Measurements from ENCODE around the gene OSBPL2. TPM values are rescaled to one million over a fixed set of nuclear protein-coding genes. Genes with fewer than 3 reads are reported as not detected.

Gene OSBPL2
- total RNA-seq, 2 experiments from 2014 or later, result 30.2 to 30.9 TPM

DNA sequence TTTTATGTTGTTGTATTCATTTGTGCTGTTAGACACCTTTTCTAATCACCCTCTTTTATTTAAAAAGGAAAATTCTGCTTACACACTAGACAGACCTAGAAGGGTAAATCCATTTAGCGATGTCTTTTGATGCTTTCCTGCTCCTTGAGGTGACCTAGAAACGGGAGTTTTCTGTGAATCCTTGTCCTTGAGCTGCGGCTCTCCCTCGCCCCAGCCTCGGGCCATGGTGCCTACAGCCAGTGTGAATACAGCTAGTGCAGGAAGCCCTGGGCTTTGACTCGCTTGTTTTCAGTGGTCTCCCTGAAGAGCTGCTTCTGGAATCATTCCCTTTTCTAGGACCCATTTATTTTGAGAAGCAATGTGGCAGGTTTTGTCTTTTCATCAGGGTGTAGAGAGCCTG is 46.8 kb downstream of the OSBPL2 start:
- no peak for DNase-seq
- Mint-ChIP-seq H3K9me3 (no peaks in the 10 kb centered on the region), H3K27ac (no peak overlapping the region), H3K27me3 (no peaks in the 10 kb centered on the region), H3K4me1 (no peaks in the 10 kb centered on the region), H3K36me3 (ENCODE audit: low read depth) (peaks cover 7% of the 10 kb centered on the region), H3K4me3 (no peak overlapping the region)
- ChIA-PET POLR2A (no interaction called here), CTCF (interaction anchor here (2.2 kb wide), 1 partner anchor 17 kb away, joined by 6 read pairs; the partner anchor contains the start of gene ADRM1)

DNA sequence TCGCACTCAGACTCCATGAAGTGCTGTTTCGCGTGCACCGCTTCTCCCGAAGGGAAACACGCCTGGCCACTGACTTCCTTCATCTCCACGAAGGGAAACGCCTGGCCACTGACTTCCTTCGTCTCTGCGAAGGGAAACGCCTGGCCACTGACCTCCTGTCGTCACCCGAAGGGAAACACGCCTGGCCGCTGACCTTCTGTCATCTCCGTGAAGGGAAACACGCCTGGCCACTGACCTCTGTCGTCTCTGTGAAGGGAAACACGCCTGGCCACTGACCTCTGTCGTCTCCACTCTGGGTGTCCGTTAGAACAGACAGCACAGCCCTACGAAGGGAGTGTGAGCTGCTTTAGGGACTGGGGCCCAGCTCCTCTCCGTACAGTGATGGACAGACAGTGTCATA is 47.4 kb downstream of the OSBPL2 start:
- H3K27ac Mint-ChIP-seq, result no peak overlapping the region
- POLR2A ChIA-PET, result no interaction called here
- CTCF ChIA-PET, result interaction anchor here (2.2 kb wide), 1 partner anchor 17 kb away, joined by 6 read pairs; the partner anchor contains the start of gene ADRM1
- H3K36me3 Mint-ChIP-seq (ENCODE audit: low read depth), result peaks cover 7% of the 10 kb centered on the region
- H3K9me3 Mint-ChIP-seq, result no peaks in the 10 kb centered on the region
- DNase-seq, result no peak
- no peaks in the 10 kb centered on the region for H3K4me1 Mint-ChIP-seq
- no peak overlapping the region for H3K4me3 Mint-ChIP-seq
- no peaks in the 10 kb centered on the region for H3K27me3 Mint-ChIP-seq

DNA sequence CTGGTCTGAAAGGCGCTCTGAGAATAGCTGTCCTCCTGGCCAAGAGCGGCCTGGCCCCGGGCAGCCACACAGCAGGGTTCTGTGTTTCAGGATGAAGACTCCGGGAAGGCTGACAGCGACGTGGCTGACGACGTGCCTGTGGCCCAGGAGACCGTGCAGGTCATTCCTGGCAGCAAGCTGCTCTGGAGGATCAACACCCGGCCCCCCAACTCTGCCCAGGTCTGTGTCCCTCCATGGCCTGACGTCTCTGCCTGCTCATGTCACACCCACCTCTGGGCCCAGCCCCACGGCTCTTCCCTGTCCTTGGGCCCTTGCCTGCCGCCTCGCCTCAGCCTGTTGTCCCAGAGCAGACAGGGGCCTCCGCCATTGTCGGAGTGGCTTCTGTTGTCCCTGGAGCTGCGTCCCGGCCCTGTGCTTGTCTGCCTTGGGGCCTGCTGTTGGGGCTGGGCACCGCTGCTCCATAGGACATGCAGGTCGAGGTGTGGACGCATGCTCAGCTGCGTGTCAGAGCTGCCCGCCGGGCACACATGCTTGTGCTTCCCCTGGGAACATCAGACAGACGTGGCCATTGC is 48.3 kb downstream of the OSBPL2 start:
- Mint-ChIP-seq H3K4me1 (peaks cover 2% of the 10 kb centered on the region), H3K4me3 (no peak overlapping the region), H3K36me3 (ENCODE audit: low read depth) (peaks cover 7% of the 10 kb centered on the region), H3K27me3 (no peaks in the 10 kb centered on the region), H3K27ac (no peak overlapping the region), H3K9me3 (no peaks in the 10 kb centered on the region)
- DNase-seq, result no peak
- POLR2A ChIA-PET, result no interaction called here
- CTCF ChIA-PET, result interaction anchor here (2.2 kb wide), 1 partner anchor 16 kb away, joined by 6 read pairs; the partner anchor contains the start of gene ADRM1

DNA sequence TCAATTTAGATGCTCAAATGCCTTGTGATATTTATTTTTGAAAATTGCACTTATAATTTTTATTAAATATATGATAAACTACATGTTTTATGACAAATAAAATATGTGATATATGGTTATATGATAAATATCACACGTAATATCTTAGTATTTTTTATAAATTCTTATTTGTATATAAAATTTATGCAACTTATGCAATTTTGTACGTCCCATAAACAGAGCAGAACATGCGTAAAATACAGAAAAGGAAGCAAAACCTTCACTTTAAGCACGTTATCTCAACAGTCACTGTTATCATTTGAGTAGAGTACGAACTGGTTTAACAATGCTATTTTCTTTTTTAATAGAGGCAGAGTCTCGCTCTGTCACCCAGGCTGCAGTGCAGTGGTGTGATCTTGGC is 48.8 kb downstream of the OSBPL2 start:
- peaks cover 3% of the 10 kb centered on the region for H3K36me3 Mint-ChIP-seq (ENCODE audit: low read depth)
- ChIA-PET CTCF (no interaction called here), POLR2A (no interaction called here)
- no peak overlapping the region for H3K4me3 Mint-ChIP-seq
- H3K9me3 Mint-ChIP-seq, result no peaks in the 10 kb centered on the region
- no peak overlapping the region for H3K27ac Mint-ChIP-seq
- no peak for DNase-seq
- no peaks in the 10 kb centered on the region for H3K27me3 Mint-ChIP-seq
- peaks cover 5% of the 10 kb centered on the region for H3K4me1 Mint-ChIP-seq

DNA sequence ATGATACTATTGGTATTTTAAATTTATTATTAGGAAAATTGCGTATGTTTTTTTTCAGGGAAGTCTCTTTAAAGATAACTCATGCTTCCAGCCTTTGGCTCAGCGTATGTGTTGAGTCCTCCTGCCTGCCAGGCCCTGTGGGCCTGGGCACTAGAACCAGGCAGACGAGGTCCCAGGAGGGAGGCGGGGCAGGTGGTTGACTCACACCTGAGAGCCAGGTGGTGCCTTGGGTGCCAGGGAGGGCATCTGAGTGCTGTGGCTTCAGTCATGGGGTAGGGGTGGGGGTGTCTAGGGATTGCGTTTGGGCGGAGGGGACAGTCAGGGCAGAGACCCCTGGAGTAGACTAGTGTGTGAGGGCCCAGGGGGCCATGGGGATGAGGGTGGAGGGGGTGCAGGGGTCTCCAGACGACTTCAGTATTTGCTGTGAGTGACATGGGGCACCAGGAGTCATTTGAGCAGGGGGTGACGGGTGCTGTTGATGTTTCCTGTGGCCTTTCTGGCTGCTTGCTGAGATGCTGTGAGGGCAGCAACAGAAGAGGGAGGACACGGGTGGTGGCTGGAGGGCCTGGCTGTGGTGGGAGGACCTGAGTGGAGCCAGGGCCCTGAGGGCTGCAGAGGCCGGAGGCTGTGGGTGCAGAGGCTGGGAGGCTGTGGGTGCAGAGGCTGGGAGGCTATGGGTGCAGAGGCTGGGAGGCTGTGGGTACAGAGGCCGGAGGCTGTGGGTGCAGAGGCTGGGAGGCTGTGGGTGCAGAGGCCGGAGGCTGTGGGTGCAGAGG is 49.6 kb downstream of the OSBPL2 start:
- Mint-ChIP-seq H3K27ac (peak overlapping the region; percentile 74), H3K4me3 (no peak overlapping the region), H3K27me3 (no peaks in the 10 kb centered on the region), H3K36me3 (ENCODE audit: low read depth) (peaks cover 3% of the 10 kb centered on the region), H3K4me1 (peaks cover 8% of the 10 kb centered on the region), H3K9me3 (no peaks in the 10 kb centered on the region)
- no peak for DNase-seq
- CTCF ChIA-PET, result no interaction called here
- POLR2A ChIA-PET, result no interaction called here

DNA sequence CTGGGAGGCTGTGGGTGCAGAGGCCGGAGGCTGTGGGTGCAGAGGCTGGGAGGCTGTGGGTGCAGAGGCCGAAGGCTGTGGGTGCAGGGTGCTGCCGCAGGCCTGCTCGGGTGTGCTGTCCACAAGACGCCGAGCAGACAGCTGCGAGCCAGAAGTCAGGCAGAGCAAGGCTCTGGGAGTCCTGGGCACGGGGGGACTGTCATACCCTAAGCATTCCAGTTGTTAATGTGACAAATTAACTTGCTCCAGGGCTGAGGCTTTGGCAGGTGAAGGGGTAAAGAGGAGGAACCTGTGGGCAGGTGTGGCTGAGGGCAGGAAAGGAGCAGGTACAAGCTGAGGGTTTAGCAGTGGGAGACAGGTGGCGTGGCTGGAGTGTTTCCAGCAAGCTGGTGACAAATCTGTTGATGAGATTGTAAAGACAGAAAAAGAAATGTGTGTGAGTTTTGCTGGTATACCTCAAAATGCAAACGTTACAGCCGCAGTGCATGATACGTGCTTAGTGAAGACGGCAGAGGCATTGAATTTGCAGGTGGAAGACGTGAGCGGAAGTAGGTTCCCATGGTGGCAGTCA is 50.3 kb downstream of the OSBPL2 start:
- Mint-ChIP-seq H3K27me3 (no peaks in the 10 kb centered on the region), H3K4me3 (no peak overlapping the region), H3K4me1 (peaks cover 8% of the 10 kb centered on the region), H3K9me3 (no peaks in the 10 kb centered on the region), H3K27ac (no peak overlapping the region), H3K36me3 (ENCODE audit: low read depth) (peaks cover 3% of the 10 kb centered on the region)
- DNase-seq, result no peak
- ChIA-PET POLR2A (no interaction called here), CTCF (no interaction called here)

DNA sequence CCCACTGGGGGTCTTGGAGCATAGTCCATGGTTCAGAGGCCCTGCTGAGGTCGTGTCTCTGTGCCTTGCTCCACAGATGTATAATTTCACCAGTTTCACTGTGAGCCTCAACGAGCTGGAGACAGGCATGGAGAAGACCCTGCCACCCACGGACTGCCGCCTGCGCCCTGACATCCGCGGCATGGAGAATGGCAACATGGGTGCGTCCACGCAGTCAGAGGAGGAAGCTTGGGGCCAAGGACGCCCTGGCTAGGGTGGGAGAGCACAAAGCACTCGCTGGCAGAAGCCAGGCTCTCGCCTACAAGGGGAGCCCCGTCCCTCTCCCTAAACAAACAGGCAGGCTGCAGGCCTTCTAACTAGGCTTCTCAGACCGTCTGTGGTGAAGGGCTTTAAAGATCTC is 50.8 kb downstream of the OSBPL2 start:
- Mint-ChIP-seq H3K9me3 (no peaks in the 10 kb centered on the region), H3K27ac (no peak overlapping the region), H3K4me3 (no peak overlapping the region), H3K4me1 (peaks cover 8% of the 10 kb centered on the region), H3K36me3 (ENCODE audit: low read depth) (peaks cover 3% of the 10 kb centered on the region), H3K27me3 (no peaks in the 10 kb centered on the region)
- POLR2A ChIA-PET, result no interaction called here
- CTCF ChIA-PET, result no interaction called here
- DNase-seq, result no peak

DNA sequence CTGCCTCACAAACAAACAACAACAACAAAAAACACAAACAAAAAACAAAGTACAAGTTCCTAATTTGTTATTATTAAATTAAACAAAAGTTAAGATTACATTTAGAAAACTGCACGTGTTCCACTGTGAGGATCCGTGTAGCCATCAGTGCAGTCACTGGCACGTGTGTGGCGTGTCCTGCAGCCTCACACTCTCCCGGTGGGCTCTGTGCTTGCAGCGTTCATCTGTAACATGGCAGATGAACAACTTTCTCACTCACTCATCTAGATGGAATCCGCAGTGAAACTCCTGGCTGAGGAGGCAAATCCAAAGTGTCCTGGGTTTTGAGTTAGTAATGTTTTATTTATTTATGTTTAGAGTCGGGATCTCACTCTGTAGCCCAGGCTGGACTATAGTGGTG is 51.6 kb downstream of the OSBPL2 start:
- Mint-ChIP-seq H3K27ac (no peak overlapping the region), H3K9me3 (no peaks in the 10 kb centered on the region), H3K36me3 (ENCODE audit: low read depth) (peaks cover 3% of the 10 kb centered on the region), H3K4me3 (no peak overlapping the region), H3K27me3 (no peaks in the 10 kb centered on the region), H3K4me1 (peaks cover 8% of the 10 kb centered on the region)
- DNase-seq, result no peak
- ChIA-PET CTCF (no interaction called here), POLR2A (no interaction called here)

DNA sequence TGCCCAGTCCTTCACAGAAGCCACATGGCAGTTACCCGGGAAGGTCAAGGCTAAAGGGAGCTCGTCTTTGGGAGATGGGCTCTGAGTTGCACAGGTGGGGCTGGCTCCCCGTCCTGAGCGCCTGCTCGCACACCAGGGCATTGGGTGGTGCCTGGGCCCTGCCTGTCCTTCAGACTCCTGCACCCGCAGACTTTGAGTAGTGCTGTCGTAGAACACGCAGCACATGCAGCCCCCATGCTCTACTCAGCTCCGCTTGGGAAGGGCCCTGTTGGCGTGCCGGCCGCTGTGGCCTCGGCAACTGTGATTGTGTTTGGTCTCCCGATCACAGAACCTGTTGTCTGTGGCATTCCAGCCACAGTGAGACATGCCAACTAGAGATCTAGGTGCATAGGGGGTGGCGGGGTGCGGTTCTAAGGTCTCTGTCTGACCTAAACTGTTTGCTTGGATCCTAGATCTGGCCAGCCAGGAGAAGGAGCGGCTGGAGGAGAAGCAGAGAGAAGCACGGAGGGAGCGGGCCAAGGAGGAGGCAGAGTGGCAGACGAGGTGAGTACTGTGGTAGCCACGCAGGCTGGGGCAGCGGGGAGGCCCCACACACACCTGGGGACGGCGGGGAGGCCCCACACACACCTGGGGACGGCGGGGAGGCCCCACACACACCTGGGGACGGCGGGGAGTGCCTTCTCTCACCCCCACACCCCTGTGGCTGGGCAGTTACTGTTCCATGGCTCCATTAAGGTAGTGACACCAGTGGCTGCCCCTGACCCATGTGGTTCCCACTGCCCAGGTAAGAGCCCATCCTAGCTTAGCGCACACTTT is 53.1 kb downstream of the OSBPL2 start:
- Mint-ChIP-seq H3K4me3 (no peak overlapping the region), H3K27ac (peak overlapping the region; percentile 71), H3K36me3 (ENCODE audit: low read depth) (peaks cover 6% of the 10 kb centered on the region), H3K9me3 (no peaks in the 10 kb centered on the region), H3K4me1 (peaks cover 8% of the 10 kb centered on the region), H3K27me3 (no peaks in the 10 kb centered on the region)
- POLR2A ChIA-PET, result no interaction called here
- no peak for DNase-seq
- CTCF ChIA-PET, result no interaction called here

DNA sequence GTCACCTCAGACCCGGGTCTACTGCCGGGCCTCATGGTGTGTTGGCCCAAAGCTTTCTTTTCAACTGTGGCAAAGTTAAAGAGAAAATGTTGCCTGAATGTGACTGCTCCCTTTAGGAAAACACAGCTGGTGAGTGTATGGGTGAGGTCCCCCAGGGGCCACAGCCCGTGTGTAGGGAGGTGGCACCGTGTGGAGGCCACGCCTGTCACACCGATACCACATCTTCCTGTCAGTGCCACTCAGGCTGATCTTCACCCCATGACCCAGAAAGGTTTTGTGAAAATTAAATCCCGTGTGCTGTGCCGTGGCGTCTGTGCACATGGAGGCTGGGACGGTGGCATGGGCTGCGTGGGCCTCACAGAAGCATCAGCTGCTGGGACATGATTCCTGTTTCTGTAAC is 53.8 kb downstream of the OSBPL2 start:
- peak overlapping the region; percentile 71 for H3K27ac Mint-ChIP-seq
- peaks cover 8% of the 10 kb centered on the region for H3K4me1 Mint-ChIP-seq
- H3K4me3 Mint-ChIP-seq, result no peak overlapping the region
- H3K27me3 Mint-ChIP-seq, result no peaks in the 10 kb centered on the region
- no peak for DNase-seq
- no peaks in the 10 kb centered on the region for H3K9me3 Mint-ChIP-seq
- ChIA-PET POLR2A (no interaction called here), CTCF (no interaction called here)
- peaks cover 6% of the 10 kb centered on the region for H3K36me3 Mint-ChIP-seq (ENCODE audit: low read depth)

DNA sequence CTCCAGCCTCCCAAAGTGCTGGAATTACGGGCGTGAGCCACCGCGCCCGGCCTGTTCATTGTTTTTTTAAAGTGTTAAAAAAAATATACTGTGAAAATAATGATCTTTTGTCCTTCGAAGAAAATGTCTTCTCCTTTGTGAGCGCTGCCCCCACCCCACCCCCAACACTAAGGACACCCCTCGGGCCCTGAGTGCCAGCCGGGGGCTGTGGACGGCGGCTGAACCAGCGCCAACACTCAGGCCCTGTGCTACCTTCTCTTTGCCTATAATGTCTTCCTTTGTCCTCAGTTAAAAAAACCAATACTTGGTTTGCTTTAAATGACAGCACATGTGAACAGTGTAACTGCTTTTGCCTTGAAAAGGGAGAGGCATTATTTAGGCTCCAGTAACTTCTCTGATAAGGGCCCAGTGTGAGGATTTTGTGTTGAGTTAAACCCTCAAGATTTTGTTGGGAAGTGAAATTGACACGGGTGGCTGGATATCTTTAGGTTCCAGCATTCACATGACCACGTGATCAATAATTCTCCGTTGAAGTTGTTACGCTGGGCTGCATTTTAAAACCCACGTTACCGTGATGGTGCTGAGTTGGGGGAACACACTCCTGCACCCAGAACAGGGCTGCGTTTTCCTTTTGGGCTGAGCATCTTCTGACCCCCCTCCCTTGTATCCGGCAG is 54.9 kb downstream of the OSBPL2 start:
- H3K27ac Mint-ChIP-seq, result no peak overlapping the region
- H3K36me3 Mint-ChIP-seq (ENCODE audit: low read depth), result peaks cover 6% of the 10 kb centered on the region
- H3K9me3 Mint-ChIP-seq, result no peaks in the 10 kb centered on the region
- DNase-seq, result no peak
- CTCF ChIA-PET, result interaction anchor here (0.6 kb wide), 1 partner anchor 9 kb away, joined by 3 read pairs; the partner anchor contains the start of gene ADRM1
- no peaks in the 10 kb centered on the region for H3K27me3 Mint-ChIP-seq
- H3K4me3 Mint-ChIP-seq, result no peak overlapping the region
- H3K4me1 Mint-ChIP-seq, result peaks cover 8% of the 10 kb centered on the region
- POLR2A ChIA-PET, result no interaction called here

DNA sequence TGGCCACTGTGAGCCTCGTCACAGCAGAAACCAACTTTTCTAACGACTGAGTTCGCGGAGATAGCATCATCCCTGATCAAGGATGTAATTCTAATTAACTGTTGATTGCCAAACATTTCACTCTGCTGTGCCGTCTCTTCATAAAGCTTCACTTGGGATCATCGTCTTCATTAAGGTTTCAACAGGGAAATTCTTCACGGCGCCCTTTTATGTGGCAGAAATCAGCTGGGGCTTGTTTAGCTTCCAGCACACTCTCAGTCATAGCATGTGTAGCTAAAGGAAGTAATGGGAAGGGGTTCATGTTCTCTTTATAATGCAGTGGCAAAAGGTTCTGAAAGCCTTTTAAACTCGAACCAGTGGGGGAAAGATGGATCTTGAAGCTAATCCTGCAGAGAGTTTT is 55.6 kb downstream of the OSBPL2 start:
- no peaks in the 10 kb centered on the region for H3K9me3 Mint-ChIP-seq
- DNase-seq, result no peak
- peaks cover 8% of the 10 kb centered on the region for H3K4me1 Mint-ChIP-seq
- CTCF ChIA-PET, result interaction anchor here (0.6 kb wide), 2 partner anchors 8 to 657 kb away, joined by 3 to 4 read pairs; partner anchors contain the start of gene ADRM1
- POLR2A ChIA-PET, result no interaction called here
- peaks cover 6% of the 10 kb centered on the region for H3K36me3 Mint-ChIP-seq (ENCODE audit: low read depth)
- H3K27ac Mint-ChIP-seq, result no peak overlapping the region
- no peak overlapping the region for H3K4me3 Mint-ChIP-seq
- H3K27me3 Mint-ChIP-seq, result no peaks in the 10 kb centered on the region
